Gastrocnemius medialis (tissue), 4 donors: Measurements from ENCODE around the gene CBFA2T2. TPM values are rescaled to one million over a fixed set of nuclear protein-coding genes. Genes with fewer than 3 reads are reported as not detected.
A peak's percentile ranks its signal among the peaks of the same experiment; 100 is the strongest.

ENCODE experiments used
- ATAC-seq, 2 donors: fragments of 150-250 bp; one replicate each; pipeline ENCODE4 v1.9.1; 2016
- DNase-seq, 2 donors: peaks; one replicate each; pipeline ENCODE4 v3.0.0-alpha.2; 2019
- H3K27ac ChIP-seq, 4 donors: fragments of 200-600 bp; sonication (generic); 1 replicate in 1 of 4; 2 replicates in 3 of 4; pipeline ENCODE4 v1.5.1; 2016 to 2018; ENCODE audit warnings: mild to moderate bottlenecking in 2 of 4, moderate library complexity in 1 of 4
- H3K27me3 ChIP-seq, 3 donors: fragments of 200-600 bp; sonication (generic) in 2 of 3; 1 replicate in 1 of 3; 2 replicates in 2 of 3; pipeline versions ENCODE4 v1.5.1 to v1.6.0; 2016 to 2019; ENCODE audit warnings: mild to moderate bottlenecking in 1 of 3, moderate library complexity in 1 of 3
- H3K36me3 ChIP-seq, 2 donors: fragments of 200-600 bp; sonication (generic) in 1 of 2; one replicate each; pipeline ENCODE4 v1.5.1; 2017 to 2018
- H3K4me1 ChIP-seq, 2 donors: fragments of 200-600 bp; sonication (generic) in 1 of 2; one replicate each; pipeline ENCODE4 v1.5.1; 2016 to 2017; ENCODE audit warnings: mild to moderate bottlenecking in 2 of 2
- H3K4me3 ChIP-seq, 4 donors: fragments of 200-600 bp; sonication (generic) in 3 of 4; 1 replicate in 1 of 4; 2 replicates in 3 of 4; pipeline ENCODE4 v1.5.1; 2016 to 2019; ENCODE audit warnings: mild to moderate bottlenecking in 2 of 4
- H3K9me3 ChIP-seq, 3 donors: fragments of 200-600 bp; sonication (generic) in 2 of 3; 1 replicate in 1 of 3; 2 replicates in 2 of 3; pipeline ENCODE4 v1.5.1; 2016 to 2019
- POLR2A ChIP-seq, 2 donors: fragments of 450-650 bp; IDR thresholded peaks; one replicate each; pipeline ENCODE4 v1.6.1; 2017; ENCODE audit warnings: antibody characterized with exemption in 2 of 2, mild to moderate bottlenecking in 2 of 2, moderate library complexity in 2 of 2
- in situ Hi-C, 4 donors: fragments of 200-750 bp; cut with MboI; loops; one replicate each; pipeline versions ENCODE4 v1.15.0 to v1.8.0; 2017; ENCODE audit warnings: low sequenced_read_pairs in 4 of 4
- intact Hi-C: fragments of 100-400 bp; cut with DNase I; formaldehyde crosslinking; loops from one replicate; pipeline ENCODE4 v1.15.1; 2023; ENCODE audit warnings: low total_unique reads
- total RNA-seq, 4 donors: library from RNA; depleted of rRNA; stranded (reverse); fragments of >200 nt; gene quantifications; one replicate each; pipeline versions ENCODE4 v1.1.0 to v1.2.3, GENCODE V29; 2016
- TF ChIP-seq, protein P1 (sequence below), 5 experiments: fragments of 450-650 bp in 3 of 5; fragments of 200-600 bp in 2 of 5; sonication (generic) in 2 of 5; IDR thresholded peaks in 4 of 5; conservative IDR thresholded peaks in 1 of 5; 1 replicate in 4 of 5; 2 replicates in 1 of 5; pipeline ENCODE4 v1.5.1; 2016 to 2019; ENCODE audit warnings: antibody characterized with exemption in 5 of 5, mild to moderate bottlenecking in 3 of 5, moderate library complexity in 3 of 5

Gene CBFA2T2
- total RNA-seq, 4 donors from 2014 or later: 6.9 to 8.9 (median 7.9) TPM

DNA sequence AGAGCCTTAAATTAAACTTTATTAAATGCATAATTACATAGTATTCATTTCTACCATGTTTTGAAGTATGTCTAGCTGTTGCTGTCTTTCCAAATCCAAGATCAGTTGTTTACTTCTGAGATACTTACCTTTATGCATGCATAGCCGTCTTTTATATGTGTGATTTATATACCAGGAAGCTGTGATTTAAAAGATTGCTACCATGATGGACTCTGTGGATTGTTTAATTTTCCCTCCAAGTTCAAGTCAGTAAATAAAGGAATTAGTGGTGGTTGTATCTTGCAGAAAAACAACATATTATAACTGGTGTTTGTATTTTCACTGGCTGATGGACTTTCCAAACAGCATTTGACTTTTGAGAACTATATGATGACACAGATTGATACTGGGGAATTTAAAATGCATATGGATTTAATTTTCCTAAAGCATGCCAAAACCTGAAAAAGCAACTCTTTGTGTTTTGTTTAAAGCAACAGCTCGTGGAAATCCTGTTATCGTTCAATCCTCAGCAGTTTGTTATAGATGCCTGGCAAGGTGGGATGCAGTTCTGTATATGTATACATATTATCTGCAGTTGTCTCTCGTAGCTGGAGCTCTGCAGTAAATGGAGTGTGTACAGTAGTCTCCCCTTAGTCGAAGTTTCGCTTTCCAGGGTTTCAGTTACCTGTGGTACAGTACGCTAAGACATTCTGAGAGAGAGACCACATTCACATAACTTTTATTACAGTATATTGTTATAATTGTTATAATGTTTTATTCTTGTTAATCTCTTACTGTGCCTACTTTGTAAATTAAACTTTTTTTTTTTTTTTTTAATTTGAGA, 77.1 kb downstream of the CBFA2T2 start:
- in situ Hi-C loops: no loop called here
- Histone ChIP-seq H3K9me3 (no peaks in the 10 kb centered on the region), H3K27ac (no peak overlapping the region), H3K36me3 (no peaks in the 10 kb centered on the region), H3K4me1 (peaks cover 26 to 34% of the 10 kb centered on the region in 2 donors), H3K4me3 (no peak overlapping the region), H3K27me3 (no peaks in the 10 kb centered on the region)
- TF ChIP-seq, protein P1, sequence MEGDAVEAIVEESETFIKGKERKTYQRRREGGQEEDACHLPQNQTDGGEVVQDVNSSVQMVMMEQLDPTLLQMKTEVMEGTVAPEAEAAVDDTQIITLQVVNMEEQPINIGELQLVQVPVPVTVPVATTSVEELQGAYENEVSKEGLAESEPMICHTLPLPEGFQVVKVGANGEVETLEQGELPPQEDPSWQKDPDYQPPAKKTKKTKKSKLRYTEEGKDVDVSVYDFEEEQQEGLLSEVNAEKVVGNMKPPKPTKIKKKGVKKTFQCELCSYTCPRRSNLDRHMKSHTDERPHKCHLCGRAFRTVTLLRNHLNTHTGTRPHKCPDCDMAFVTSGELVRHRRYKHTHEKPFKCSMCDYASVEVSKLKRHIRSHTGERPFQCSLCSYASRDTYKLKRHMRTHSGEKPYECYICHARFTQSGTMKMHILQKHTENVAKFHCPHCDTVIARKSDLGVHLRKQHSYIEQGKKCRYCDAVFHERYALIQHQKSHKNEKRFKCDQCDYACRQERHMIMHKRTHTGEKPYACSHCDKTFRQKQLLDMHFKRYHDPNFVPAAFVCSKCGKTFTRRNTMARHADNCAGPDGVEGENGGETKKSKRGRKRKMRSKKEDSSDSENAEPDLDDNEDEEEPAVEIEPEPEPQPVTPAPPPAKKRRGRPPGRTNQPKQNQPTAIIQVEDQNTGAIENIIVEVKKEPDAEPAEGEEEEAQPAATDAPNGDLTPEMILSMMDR (IDR thresholded peaks at IDR 0.05 in 4 of 5, conservative IDR thresholded peaks at IDR 0.05 in 1 of 5): no peak
- TF ChIP-seq POLR2A (IDR thresholded peaks at IDR 0.05): no peak
- DNase-seq: no peak
- ATAC-seq: no peak
- intact Hi-C loops: no loop called here

DNA sequence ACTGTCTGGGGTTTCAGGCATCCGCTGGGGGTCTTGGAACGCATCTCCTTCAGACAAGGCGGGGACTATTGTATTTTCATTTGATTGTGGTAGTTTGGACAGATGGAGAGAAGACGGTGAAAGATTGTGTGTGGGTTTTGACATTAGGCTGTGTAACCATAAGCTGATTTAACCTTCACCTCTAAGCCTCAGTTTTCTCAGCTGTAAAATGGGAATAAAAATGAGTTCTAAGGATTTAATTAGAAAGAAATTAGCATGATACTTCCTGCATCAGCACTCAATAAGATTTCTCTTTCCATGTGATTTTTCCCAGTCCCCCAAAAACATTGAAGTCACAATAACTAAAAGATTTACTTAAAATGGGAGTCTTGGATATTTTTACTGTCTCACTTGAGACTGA, 78.1 kb downstream of the CBFA2T2 start:
- no peak for ATAC-seq
- Histone ChIP-seq H3K4me1 (peaks cover 16 to 24% of the 10 kb centered on the region in 2 donors), H3K36me3 (no peaks in the 10 kb centered on the region), H3K27ac (no peak overlapping the region), H3K4me3 (no peak overlapping the region), H3K27me3 (no peaks in the 10 kb centered on the region), H3K9me3 (no peaks in the 10 kb centered on the region)
- DNase-seq: no peak
- in situ Hi-C loops: no loop called here
- intact Hi-C loops: no loop called here
- TF ChIP-seq, protein P1 (IDR thresholded peaks at IDR 0.05 in 4 of 5, conservative IDR thresholded peaks at IDR 0.05 in 1 of 5): no peak
- TF ChIP-seq POLR2A (IDR thresholded peaks at IDR 0.05): no peak

DNA sequence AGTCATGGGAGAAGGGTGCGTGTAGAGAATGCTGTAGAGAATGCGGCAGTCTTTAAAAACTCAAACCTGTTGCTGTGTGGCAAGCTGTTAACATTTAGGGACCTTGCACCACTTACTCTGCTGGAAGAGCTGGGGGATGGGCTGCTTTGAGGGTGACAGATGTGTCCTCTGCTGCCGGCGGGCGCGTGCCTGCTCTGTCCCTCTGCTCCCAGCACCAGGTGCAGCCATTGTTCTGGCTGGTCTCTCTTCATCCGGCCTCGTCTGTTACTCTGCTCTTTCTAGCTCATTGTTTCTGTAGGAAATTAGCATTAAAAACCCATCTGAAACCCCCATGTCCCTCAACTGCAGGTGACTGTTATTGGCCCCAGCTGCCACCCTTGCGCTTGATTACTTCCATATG, 78.5 kb downstream of the CBFA2T2 start:
- no peaks in the 10 kb centered on the region for H3K9me3 ChIP-seq
- DNase-seq: peak; percentile 23 to 43
- no peak overlapping the region for H3K4me3 ChIP-seq
- H3K27me3 ChIP-seq: no peaks in the 10 kb centered on the region
- no peaks in the 10 kb centered on the region for H3K36me3 ChIP-seq
- ATAC-seq: peak; percentile 75 to 77
- H3K4me1 ChIP-seq: peaks cover 16 to 20% of the 10 kb centered on the region in 2 donors
- in situ Hi-C loops (no loop called here), intact Hi-C loops (no loop called here)
- TF ChIP-seq, protein P1 (IDR thresholded peaks at IDR 0.05 in 4 of 5, conservative IDR thresholded peaks at IDR 0.05 in 1 of 5): no peak
- no peak for TF ChIP-seq POLR2A (IDR thresholded peaks at IDR 0.05)
- no peak overlapping the region for H3K27ac ChIP-seq

DNA sequence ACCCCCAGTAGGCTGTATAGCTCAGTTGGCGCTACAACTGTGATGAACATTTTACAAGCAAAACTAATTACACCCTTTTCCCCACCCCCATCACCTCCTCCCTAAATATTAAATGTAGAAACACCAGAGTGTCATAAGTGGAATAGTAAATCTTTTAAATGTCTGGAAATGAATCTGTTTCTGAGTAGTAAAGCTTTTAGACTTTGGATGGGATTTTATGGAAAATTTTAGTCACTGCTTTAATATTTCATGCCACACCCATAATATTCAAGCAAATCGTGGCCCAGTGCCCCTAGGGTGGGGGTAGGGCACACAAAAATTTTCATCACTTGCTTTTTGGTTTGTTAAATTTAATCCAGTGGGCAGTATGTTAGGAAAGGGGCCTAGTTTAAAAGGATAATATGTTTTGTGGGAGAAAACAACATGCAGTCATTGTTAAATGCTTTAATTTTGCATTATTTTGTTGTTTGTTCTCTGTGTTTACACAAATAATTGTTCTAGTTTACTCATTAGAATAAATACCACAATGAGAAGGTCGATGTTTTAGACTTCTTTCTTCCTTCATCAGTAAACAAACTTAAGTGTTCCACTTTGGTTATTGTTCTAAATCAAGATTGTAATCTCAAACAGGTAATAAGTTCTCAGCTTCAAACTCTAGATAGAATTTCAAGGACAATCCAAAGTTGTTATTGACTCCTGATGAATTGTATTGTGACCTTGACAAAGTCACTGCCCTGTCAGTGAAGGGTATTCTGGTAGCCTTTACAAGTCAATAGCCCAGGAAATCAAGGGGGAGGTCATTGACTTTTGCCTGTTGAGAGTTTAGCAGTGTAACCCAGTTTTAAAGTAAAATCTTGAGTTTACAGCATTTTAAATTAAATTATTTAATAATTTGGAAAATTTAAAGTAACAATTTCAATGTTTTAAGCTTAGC, 79.2 kb downstream of the CBFA2T2 start:
- Histone ChIP-seq H3K4me1 (peaks cover 16 to 20% of the 10 kb centered on the region in 2 donors), H3K9me3 (no peaks in the 10 kb centered on the region), H3K27me3 (no peaks in the 10 kb centered on the region), H3K4me3 (no peak overlapping the region), H3K36me3 (no peaks in the 10 kb centered on the region), H3K27ac (no peak overlapping the region)
- intact Hi-C loops: no loop called here
- DNase-seq: no peak
- TF ChIP-seq, protein P1 (IDR thresholded peaks at IDR 0.05 in 4 of 5, conservative IDR thresholded peaks at IDR 0.05 in 1 of 5): no peak
- TF ChIP-seq POLR2A (IDR thresholded peaks at IDR 0.05): no peak
- ATAC-seq: peak in 1 of 2 donors; percentile 8
- in situ Hi-C loops: no loop called here
